HG03025 (cell line): ENCODE results near the gene DEFB131B.
"Not testable (repeated sequence)": the region's sequence is repeated elsewhere in the genome, so short reads cannot be mapped to it uniquely, and the experiment has no call there.

Experiments used
- ATAC-seq: cut with Tn5 transposase; IDR thresholded peaks from one replicate; pipeline ENCODE4 v1.9.1; 2021; ENCODE audit warnings: mild to moderate bottlenecking, moderate library complexity; ENCODE audit not compliant: unreplicated experiment, low FRiP score

Gene DEFB131B

GRCh38 chr11:71910775-71911174 lies 32.5 kb downstream of the DEFB131B start:
- ATAC-seq: not testable (repeated sequence)

- ATAC-seq: not testable (repeated sequence)
Measured at GRCh38 chr11:71911321-71911985, 33.2 kb downstream of the DEFB131B start.

DNA sequence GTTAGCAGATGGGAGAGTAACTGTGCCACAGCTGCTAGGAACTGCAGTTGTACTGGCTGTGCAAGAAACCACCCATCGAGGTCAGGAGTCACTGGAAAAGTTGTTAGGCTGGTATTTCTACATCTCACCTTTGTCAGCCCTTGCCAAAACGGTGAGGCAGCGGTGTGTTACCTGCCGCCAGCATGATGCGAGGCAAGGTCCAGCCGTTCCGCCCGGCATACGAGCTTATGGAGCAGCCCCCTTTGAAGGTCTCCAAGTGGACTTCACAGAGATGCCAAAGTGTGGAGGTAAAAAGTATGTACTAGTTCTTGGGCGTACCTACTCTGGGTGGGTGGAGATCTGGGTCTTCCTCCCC lies 33.7 kb downstream of the DEFB131B start:
- ATAC-seq: not testable (repeated sequence)

GRCh38 chr11:71913756-71914526 lies 35.7 kb downstream of the DEFB131B start:
- no peak for ATAC-seq

DNA sequence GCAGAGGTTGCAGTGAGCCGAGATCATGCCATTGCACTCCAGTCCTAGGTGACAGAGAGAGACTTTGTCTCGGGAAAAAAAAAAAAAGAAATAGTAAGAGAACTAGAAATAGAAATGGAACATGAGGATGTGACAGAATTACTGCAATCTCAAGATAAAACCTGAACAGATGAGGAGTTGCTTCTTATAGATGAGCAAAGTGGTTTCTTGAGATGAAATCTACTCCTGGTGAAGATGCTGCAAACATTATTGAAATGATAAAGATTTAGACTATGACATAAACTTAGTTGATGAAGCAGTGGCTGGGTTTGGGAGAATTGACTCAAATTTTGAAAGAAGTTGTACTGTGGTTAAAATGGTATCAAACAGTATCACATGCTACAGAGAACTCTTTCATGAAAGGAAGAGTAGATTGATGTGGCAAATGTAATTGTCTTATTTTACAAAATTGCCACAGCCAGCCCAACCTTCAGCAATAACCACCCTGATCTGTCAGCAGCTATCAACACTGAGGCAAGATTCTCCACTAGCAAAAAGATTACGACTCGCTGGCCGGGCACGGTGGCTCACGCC lies 36.5 kb downstream of the DEFB131B start:
- ATAC-seq: no peak

- no peak for ATAC-seq
Measured at GRCh38 chr11:71917646-71918140, 39.4 kb downstream of the DEFB131B start.

- peak; percentile 67 for ATAC-seq
Measured at GRCh38 chr11:71927820-71928736, 49.8 kb downstream of the DEFB131B start, which contains the start of gene XNDC1N. Gene XNDC1N (minus strand): TSS chr11:71928594. CDS start chr11:71923353, 5,241 bp downstream.

GRCh38 chr11:71928737-71929443 lies 50.6 kb downstream of the DEFB131B start, which contains the start of gene RNF121:
Gene RNF121 (plus strand): TSS chr11:71929046. CDS start chr11:71929062, 16 bp downstream.
- ATAC-seq: peak; percentile 78

- no peak for ATAC-seq
Measured at GRCh38 chr11:71929491-71929890, 51.2 kb downstream of the DEFB131B start.

DNA sequence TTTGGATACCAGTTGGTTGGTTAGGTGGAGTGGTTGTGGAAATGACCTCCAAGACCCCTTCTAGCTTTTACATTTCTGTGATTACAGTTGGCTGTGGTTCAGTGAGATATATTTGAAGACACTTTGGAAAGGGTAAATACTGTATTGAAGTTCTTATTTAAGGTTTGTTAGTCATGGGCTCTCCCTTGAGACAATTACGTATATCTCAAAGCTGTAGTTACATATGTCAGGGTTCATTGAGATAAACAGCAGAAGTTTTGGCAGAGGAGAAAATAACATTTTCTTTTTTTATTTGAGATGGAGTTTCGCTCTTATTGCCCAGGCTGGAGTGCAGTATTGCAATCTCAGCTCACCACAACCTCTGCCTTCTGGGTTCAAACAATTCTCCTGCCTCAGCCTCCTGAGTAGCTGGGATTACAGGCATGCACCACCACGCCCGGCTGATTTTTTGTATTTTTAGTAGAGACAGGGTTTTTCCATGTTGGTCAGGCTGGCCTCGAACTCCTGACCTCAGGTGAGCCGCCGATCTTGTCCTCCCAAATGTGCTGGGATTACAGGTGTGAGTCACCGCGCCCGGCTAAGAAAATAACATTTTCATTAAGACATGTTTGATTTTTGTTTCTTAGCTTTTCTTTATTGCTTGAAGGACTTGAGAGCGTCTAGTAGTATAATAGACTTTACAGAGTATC lies 52.4 kb downstream of the DEFB131B start:
- ATAC-seq: no peak

- ATAC-seq: no peak
Measured at GRCh38 chr11:71931245-71931602, 53.0 kb downstream of the DEFB131B start.

GRCh38 chr11:71933141-71933933 lies 55.1 kb downstream of the DEFB131B start:
- no peak for ATAC-seq
